C4-2B (cell line): ENCODE results near the gene CIAO2B.

Source experiments
- CTCF ChIP-seq: fragments of 450-650 bp; conservative IDR thresholded peaks from 2 replicates; pipeline ENCODE4 v1.5.1; 2017; ENCODE audit warnings: mild to moderate bottlenecking
- ZFX ChIP-seq: fragments of 450-650 bp; IDR thresholded peaks from 2 replicates; pipeline ENCODE4 v1.6.1; 2017

- TF ChIP-seq CTCF (no peak), ZFX (no peak)
Observed at GRCh38 chr16:66972983-66973382, 38.8 kb upstream of the CIAO2B start.
